Heart left ventricle (tissue), 16 donors: ENCODE measurements around the gene SS18. TPM values are rescaled to one million over a fixed set of nuclear protein-coding genes. Genes with fewer than 3 reads are reported as not detected.

ENCODE experiments used
- ATAC-seq, 4 donors: fragments of 200-7000 bp; cut with Tn5 transposase; one replicate each; pipeline ENCODE4 v1.9.1; 2020 to 2022; ENCODE audit warnings: moderate library complexity in 4 of 4, mild to moderate bottlenecking in 3 of 4, moderate number of reproducible peaks in 1 of 4
- DNase-seq, 5 donors: peaks; one replicate each; pipeline ENCODE4 v3.0.0-alpha.2; 2020
- H3K27ac ChIP-seq, 12 donors: fragments of 200-600 bp; sonication (generic) in 4 of 12; one replicate each; pipeline versions ENCODE4 v1.5.0 to v1.8.0; 2016 to 2022; ENCODE audit warnings: mild to moderate bottlenecking in 2 of 12
- H3K27me3 ChIP-seq, 9 donors: fragments of 200-600 bp; sonication (generic) in 2 of 9; one replicate each; pipeline versions ENCODE4 v1.5.1 to v1.8.0; 2016 to 2022; ENCODE audit warnings: mild to moderate bottlenecking in 3 of 9
- H3K36me3 ChIP-seq, 9 donors: fragments of 200-600 bp; sonication (generic) in 2 of 9; one replicate each; pipeline versions ENCODE4 v1.5.0 to v1.8.0; 2018 to 2022; ENCODE audit warnings: mild to moderate bottlenecking in 2 of 9
- H3K4me1 ChIP-seq, 12 donors: fragments of 200-600 bp; sonication (generic) in 4 of 12; one replicate each; pipeline versions ENCODE4 v1.5.0 to v1.8.0; 2016 to 2022; ENCODE audit warnings: mild to moderate bottlenecking in 3 of 12
- H3K4me3 ChIP-seq, 12 donors: fragments of 200-600 bp; sonication (generic) in 4 of 12; one replicate each; pipeline versions ENCODE4 v1.5.0 to v1.8.0; 2017 to 2022; ENCODE audit warnings: mild to moderate bottlenecking in 9 of 12, moderate library complexity in 4 of 12
- H3K9me3 ChIP-seq, 12 donors: fragments of 200-600 bp; sonication (generic) in 4 of 12; one replicate each; pipeline versions ENCODE4 v1.5.0 to v1.8.0; 2016 to 2022; ENCODE audit warnings: mild to moderate bottlenecking in 1 of 12
- POLR2A ChIP-seq, 2 donors: fragments of 450-650 bp; IDR thresholded peaks; one replicate each; pipeline ENCODE4 v1.6.1; 2017; ENCODE audit warnings: antibody characterized with exemption in 2 of 2, mild to moderate bottlenecking in 2 of 2, moderate library complexity in 2 of 2
- WGBS, 4 donors: extraction: QIAGEN DNeasy Blood & Tissue Kit in 2 of 4; methylation state at CpG; one replicate each; pipeline versions ENCODE4 v1.1.5 to v1.1.7; 2013 to 2018; 5-methylcytosine and 5-hydroxymethylcytosine counted together
- intact Hi-C, 10 donors: fragments of 100-400 bp; cut with DNase I; formaldehyde crosslinking; loops; one replicate each; pipeline versions ENCODE4 v1.11.1 to v1.14.2; 2022
- polyA plus RNA-seq, 2 donors: library from polyadenylated mRNA; stranded (reverse); fragments of 200-250 nt; gene quantifications; one replicate each; pipeline ENCODE4 v1.2.3, GENCODE V29; 2013
- total RNA-seq, 9 donors: library from RNA; depleted of rRNA in 2 of 9; stranded (reverse); fragments of >200 nt in 2 of 9; fragmentation: NEBNext Ultra II Directional in 3 of 9; extraction: Animal tissue kit (Norgen Biotek cat#: 25700) in 3 of 9; gene quantifications; one replicate each; pipeline versions ENCODE4 v1.1.0 to v1.2.4, GENCODE V29; 2016 to 2023
- TF ChIP-seq, protein P1 (sequence below), 12 donors: fragments of 200-600 bp; sonication (generic) in 4 of 12; IDR thresholded peaks; one replicate each; pipeline versions ENCODE4 v1.5.0 to v1.8.0; 2018 to 2022; ENCODE audit warnings: antibody characterized with exemption in 12 of 12, mild to moderate bottlenecking in 5 of 12
- donor health status: ischemic (EF 13 %, LVEDD 7.1; RV severe dilation, severe dysfunction).
- donor health status: healthy with polysubstance abuse.
- donor health status: DM: no; HTN: yes; CAD: no.
- donor health status: DM: no; HTN: no; CAD: no.
- donor health status: ischemic (EF 25% LVEDD 6.9; RV normal size, moderate dysfunction).
- donor health status: ischemic (EF 25% LVEDD 5.7; RV mildly dilated, moderate dysfunction).
- donor health status: healthy.
- donor health status: DM: yes; HTN: yes; CAD: no.
- donor health status: ischemic (EF 35%, LVEDD 5.7; RV mildly dilated, moderate dysfunction).
- donor health status: nonischemic (EF 11% LVEDD 7.7; RV severe dilation, severe dysfunction).
- donor health status: DM: yes; HTN: yes; CAD: no.
- donor health status: PGD.
- donor health status: ischemic (EF 29% LVEDD 5.4; RV normal size, mild dysfunction).
- donor health status: nonischemic (EF 23%, LVEDD 6.1; RV moderate dilation, normal function).

The SS18 gene
- total and polyA plus RNA-seq, 11 donors, result 14.4 to 60.5 (median 38.3) TPM

- WGBS, 4 donors, result 43 to 64% (median 48%) methylated on average over 1 of the region's 1 CpG
- Histone ChIP-seq H3K27me3 (no peaks in the 10 kb centered on the region), H3K4me3 (no peak overlapping the region), H3K27ac (no peak overlapping the region), H3K36me3 (no peaks in the 10 kb centered on the region), H3K4me1 (no peaks in the 10 kb centered on the region), H3K9me3 (no peaks in the 10 kb centered on the region)
- no peak for DNase-seq
- intact Hi-C loops, result no loop called here
- TF ChIP-seq, protein P1, sequence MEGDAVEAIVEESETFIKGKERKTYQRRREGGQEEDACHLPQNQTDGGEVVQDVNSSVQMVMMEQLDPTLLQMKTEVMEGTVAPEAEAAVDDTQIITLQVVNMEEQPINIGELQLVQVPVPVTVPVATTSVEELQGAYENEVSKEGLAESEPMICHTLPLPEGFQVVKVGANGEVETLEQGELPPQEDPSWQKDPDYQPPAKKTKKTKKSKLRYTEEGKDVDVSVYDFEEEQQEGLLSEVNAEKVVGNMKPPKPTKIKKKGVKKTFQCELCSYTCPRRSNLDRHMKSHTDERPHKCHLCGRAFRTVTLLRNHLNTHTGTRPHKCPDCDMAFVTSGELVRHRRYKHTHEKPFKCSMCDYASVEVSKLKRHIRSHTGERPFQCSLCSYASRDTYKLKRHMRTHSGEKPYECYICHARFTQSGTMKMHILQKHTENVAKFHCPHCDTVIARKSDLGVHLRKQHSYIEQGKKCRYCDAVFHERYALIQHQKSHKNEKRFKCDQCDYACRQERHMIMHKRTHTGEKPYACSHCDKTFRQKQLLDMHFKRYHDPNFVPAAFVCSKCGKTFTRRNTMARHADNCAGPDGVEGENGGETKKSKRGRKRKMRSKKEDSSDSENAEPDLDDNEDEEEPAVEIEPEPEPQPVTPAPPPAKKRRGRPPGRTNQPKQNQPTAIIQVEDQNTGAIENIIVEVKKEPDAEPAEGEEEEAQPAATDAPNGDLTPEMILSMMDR (IDR thresholded peaks at IDR 0.05), result no peak
- TF ChIP-seq POLR2A (IDR thresholded peaks at IDR 0.05), result no peak
- ATAC-seq, result no peak
These were observed 104.6 kb downstream of the SS18 start for GRCh38 chr18:25985707-25986394.

DNA sequence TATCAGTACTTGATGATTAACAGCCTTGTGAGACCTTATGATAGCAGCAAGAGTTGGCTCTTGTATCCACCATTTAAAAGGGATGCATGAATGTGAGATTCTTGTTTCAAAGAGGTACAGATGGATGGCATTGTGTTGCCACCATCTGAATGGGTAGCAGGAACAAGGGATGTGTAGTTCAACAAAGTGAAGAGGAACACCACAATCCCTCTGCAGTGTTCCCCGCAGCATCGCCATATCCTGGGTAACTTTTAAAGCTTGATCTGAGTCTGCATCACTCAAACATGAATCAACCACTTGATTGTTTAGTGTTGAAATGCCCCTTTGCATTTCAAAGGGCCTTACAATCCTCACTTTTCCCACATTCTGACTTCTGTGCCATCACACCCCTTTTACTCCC, 106.7 kb downstream of the SS18 start:
- no peak for DNase-seq
- Histone ChIP-seq H3K4me1 (no peaks in the 10 kb centered on the region), H3K27me3 (no peaks in the 10 kb centered on the region), H3K4me3 (no peak overlapping the region), H3K9me3 (no peaks in the 10 kb centered on the region), H3K27ac (no peak overlapping the region), H3K36me3 (no peaks in the 10 kb centered on the region)
- no peak for ATAC-seq
- TF ChIP-seq, protein P1 (IDR thresholded peaks at IDR 0.05), result no peak
- TF ChIP-seq POLR2A (IDR thresholded peaks at IDR 0.05), result no peak
- intact Hi-C loops, result no loop called here
- 95 to 98% (median 97%) methylated on average over 2 of the region's 2 CpGs for WGBS, 4 donors

- no peak for TF ChIP-seq POLR2A (IDR thresholded peaks at IDR 0.05)
- TF ChIP-seq, protein P1 (IDR thresholded peaks at IDR 0.05), result no peak
- 83 to 88% (median 84%) methylated on average over 3 of the region's 3 CpGs for WGBS, 4 donors
These were observed 107.5 kb downstream of the SS18 start for GRCh38 chr18:25982961-25983360.

DNA sequence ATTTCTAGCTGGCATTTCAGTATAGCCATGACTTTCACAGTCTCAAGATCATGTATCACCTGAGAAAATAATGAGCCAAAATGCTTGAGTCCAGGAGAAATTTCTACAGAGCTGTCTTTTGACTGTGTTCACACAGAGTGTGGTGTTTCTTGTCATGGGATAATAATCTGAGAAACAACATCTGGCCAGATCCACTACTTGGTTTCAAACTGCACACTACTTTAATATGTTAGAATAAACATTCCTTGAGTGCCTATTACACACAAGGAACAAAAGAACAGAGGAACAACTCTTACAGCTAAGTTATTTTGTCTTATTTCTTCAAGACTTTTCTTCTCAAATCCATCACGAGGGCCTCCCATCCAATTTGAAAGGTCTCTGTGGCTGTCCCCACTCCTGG, 108.3 kb downstream of the SS18 start:
- H3K4me1 ChIP-seq, result peaks cover 0 to 5% (median 0%) of the 10 kb centered on the region in 12 donors
- no peak overlapping the region for H3K27ac ChIP-seq
- H3K4me3 ChIP-seq, result no peak overlapping the region
- no peak for TF ChIP-seq POLR2A (IDR thresholded peaks at IDR 0.05)
- TF ChIP-seq, protein P1 (IDR thresholded peaks at IDR 0.05), result no peak
- H3K27me3 ChIP-seq, result no peaks in the 10 kb centered on the region
- intact Hi-C loops, result no loop called here
- no peaks in the 10 kb centered on the region for H3K36me3 ChIP-seq
- WGBS, 4 donors, result 57 to 74% (median 67%) methylated on average over 1 of the region's 1 CpG
- no peak for ATAC-seq
- no peaks in the 10 kb centered on the region for H3K9me3 ChIP-seq
- DNase-seq, result no peak

More at GRCh38 chr18:25982961-25983360, 107.5 kb downstream of the SS18 start:
- Histone ChIP-seq H3K27ac (no peak overlapping the region), H3K9me3 (no peaks in the 10 kb centered on the region), H3K4me1 (no peaks in the 10 kb centered on the region), H3K27me3 (no peaks in the 10 kb centered on the region), H3K36me3 (no peaks in the 10 kb centered on the region), H3K4me3 (no peak overlapping the region)
- ATAC-seq, result no peak
- intact Hi-C loops, result no loop called here
- no peak for DNase-seq
